Upper lobe of right lung (tissue), 1 donor: ENCODE measurements around the gene TNFRSF13B. TPM values are rescaled to one million over a fixed set of nuclear protein-coding genes. Genes with fewer than 3 reads are reported as not detected.

Experiments
- ATAC-seq: fragments of 200-7000 bp; cut with Tn5 transposase; one replicate; pipeline ENCODE4 v1.9.1; 2020; ENCODE audit warnings: mild to moderate bottlenecking, moderate library complexity
- DNase-seq: peaks from one replicate; pipeline ENCODE4 v3.0.0-alpha.2; 2020
- H3K27ac ChIP-seq: fragments of 200-600 bp; one replicate; pipeline ENCODE4 v1.8.0; 2022
- H3K27me3 ChIP-seq: fragments of 200-600 bp; one replicate; pipeline ENCODE4 v1.8.0; 2022; ENCODE audit warnings: mild to moderate bottlenecking
- H3K36me3 ChIP-seq: fragments of 200-600 bp; one replicate; pipeline ENCODE4 v1.8.0; 2022
- H3K4me1 ChIP-seq: fragments of 200-600 bp; one replicate; pipeline ENCODE4 v1.8.0; 2022
- H3K4me3 ChIP-seq: fragments of 200-600 bp; one replicate; pipeline ENCODE4 v1.8.0; 2022; ENCODE audit warnings: mild to moderate bottlenecking
- H3K9me3 ChIP-seq: fragments of 200-600 bp; one replicate; pipeline ENCODE4 v1.8.0; 2022
- intact Hi-C: fragments of 100-400 bp; cut with DNase I; formaldehyde crosslinking; loops from one replicate; pipeline ENCODE4 v1.11.0; 2022
- total RNA-seq: library from RNA; stranded (reverse); fragmentation: NEBNext Ultra II Directional; extraction: Animal tissue kit (Norgen Biotek cat#: 25700); gene quantifications from one replicate; pipeline ENCODE4 v1.2.1, GENCODE V29; 2021
- TF ChIP-seq, protein P1 (sequence below): fragments of 200-600 bp; IDR thresholded peaks from one replicate; pipeline ENCODE4 v1.8.0; 2022; ENCODE audit warnings: antibody characterized with exemption
- donor health status: DM: no; HTN: yes; CAD: no; lungs with severe emphysema.

Gene TNFRSF13B
- total RNA-seq, 1 donor from 2014 or later = not detected

DNA sequence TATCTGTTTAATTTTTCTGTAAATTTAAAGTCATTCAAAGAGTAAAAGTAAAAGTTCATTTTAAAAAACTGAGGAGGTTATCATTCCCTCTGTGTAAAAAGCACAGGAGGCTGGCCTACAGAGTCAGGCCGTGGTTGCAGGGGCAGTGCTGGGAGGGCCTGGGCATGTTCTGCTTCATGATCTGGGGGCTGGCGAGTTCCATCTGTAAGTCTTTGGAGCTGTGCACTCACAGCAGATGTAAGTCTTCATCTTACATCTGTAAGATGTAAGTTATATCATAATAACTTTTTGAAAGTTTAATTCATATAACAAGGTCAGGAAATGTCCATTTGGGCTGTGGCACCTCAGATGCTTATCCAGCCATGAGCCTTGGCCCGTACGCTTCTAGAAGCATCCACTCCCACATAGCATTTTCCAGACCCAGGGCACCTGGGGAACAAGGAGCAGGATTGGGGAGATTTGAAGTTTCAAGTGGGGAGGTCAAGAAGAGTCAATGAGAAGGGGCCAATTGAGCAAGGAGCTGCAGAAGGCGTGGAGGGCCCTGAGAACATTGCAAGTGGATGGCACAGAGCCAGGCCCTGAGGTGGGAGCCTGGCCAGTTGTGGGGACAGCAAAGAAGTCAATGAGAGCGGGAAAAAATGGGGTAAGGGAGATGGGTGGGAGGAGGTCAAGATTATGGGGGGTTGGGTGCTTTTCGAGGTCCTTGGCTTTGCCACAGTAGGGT is 54.1 kb downstream of the TNFRSF13B start:
- no peak overlapping the region for H3K27ac ChIP-seq
- intact Hi-C loops = no loop called here
- H3K36me3 ChIP-seq = no peaks in the 10 kb centered on the region
- H3K4me1 ChIP-seq = no peaks in the 10 kb centered on the region
- ATAC-seq (peak; percentile 65), DNase-seq (peak; percentile 82)
- no peaks in the 10 kb centered on the region for H3K9me3 ChIP-seq
- TF ChIP-seq, protein P1, sequence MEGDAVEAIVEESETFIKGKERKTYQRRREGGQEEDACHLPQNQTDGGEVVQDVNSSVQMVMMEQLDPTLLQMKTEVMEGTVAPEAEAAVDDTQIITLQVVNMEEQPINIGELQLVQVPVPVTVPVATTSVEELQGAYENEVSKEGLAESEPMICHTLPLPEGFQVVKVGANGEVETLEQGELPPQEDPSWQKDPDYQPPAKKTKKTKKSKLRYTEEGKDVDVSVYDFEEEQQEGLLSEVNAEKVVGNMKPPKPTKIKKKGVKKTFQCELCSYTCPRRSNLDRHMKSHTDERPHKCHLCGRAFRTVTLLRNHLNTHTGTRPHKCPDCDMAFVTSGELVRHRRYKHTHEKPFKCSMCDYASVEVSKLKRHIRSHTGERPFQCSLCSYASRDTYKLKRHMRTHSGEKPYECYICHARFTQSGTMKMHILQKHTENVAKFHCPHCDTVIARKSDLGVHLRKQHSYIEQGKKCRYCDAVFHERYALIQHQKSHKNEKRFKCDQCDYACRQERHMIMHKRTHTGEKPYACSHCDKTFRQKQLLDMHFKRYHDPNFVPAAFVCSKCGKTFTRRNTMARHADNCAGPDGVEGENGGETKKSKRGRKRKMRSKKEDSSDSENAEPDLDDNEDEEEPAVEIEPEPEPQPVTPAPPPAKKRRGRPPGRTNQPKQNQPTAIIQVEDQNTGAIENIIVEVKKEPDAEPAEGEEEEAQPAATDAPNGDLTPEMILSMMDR = no peak
- H3K4me3 ChIP-seq = no peak overlapping the region
- H3K27me3 ChIP-seq = no peaks in the 10 kb centered on the region

DNA sequence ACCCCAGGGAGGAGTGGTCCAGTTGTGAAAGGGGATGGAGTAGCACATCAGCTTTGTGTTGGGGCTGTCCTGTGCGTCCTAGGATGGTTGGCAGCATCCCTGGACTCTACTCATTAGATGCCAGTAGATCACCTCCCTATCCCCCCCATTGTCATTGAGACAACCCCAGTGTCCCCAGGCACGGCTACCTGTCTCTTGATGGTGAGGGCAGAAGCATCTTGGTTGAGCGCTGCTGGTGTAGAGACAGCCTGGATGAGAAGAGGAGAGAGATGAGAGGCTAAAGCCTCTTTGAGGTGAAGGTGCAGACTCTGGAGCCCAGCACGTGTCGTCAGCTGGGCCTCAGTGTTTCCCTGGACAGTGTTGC is 55.4 kb downstream of the TNFRSF13B start:
- Histone ChIP-seq H3K4me1 (no peaks in the 10 kb centered on the region), H3K27me3 (no peaks in the 10 kb centered on the region), H3K4me3 (no peak overlapping the region), H3K36me3 (no peaks in the 10 kb centered on the region), H3K9me3 (no peaks in the 10 kb centered on the region), H3K27ac (no peak overlapping the region)
- peak; percentile 45 for DNase-seq
- intact Hi-C loops = no loop called here
- TF ChIP-seq, protein P1 = no peak
- no peak for ATAC-seq

DNA sequence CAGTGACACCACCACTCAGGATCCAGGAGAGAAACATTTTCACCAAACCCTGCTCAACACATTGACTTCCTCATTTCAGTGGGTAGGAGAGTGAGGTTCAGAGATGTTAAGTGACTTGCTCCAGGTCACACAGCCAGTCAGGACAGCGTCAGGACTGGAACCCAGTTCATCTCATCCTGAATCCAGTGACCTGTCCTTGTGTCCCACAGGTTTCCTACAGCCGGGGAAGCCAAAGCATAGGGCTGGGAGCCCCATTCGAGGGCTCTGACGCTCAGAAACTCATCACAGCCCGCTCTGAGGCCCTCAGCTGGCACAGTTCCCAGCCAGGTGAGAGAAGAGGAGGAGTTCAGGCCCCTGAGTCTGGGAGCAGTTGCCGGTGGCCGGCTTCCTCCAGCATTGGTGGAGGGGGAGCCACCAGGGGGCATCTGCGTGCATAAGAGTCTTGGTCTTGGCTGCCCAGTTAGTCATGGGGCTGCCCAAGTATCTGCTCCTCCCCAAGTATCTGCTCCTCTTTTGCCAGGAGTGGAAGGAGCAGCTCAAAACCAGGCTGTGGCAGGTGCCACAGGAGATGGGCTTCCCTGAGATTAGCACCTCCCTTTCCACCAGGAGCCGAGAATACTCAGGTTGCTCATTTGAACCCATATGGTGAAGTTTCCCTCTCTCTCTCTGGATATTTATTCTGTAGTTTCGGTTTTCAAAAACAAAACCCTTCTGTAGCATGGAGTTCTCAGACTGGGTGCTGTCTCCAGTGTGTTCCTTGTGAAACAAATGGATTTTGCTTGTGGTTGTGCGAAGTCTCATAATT is 56.0 kb downstream of the TNFRSF13B start:
- Histone ChIP-seq H3K4me1 (no peaks in the 10 kb centered on the region), H3K4me3 (no peak overlapping the region), H3K36me3 (no peaks in the 10 kb centered on the region), H3K27ac (no peak overlapping the region), H3K9me3 (no peaks in the 10 kb centered on the region), H3K27me3 (no peaks in the 10 kb centered on the region)
- intact Hi-C loops = no loop called here
- DNase-seq (peak; percentile 77), ATAC-seq (peak; percentile 75)
- TF ChIP-seq, protein P1 = peak; percentile 39

DNA sequence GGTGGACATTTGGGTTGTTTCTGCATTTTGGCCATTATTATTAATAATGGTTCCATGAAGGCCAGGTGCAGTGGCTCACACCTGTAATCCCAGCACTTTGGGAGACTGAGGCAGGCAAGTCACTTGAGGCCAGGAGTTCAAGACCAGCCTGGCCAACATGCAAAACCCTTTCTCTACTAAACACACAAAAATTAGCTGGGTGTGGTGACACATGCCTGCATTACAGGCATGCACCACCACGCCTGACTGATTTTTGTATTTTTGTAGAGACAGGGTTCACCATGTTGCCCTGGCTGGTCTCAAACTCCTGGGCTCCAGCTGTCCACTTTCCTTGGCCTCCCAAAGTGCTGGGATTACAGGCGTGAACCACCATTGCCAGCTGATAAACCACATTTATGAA is 58.5 kb downstream of the TNFRSF13B start:
- no peak overlapping the region for H3K27ac ChIP-seq
- intact Hi-C loops = no loop called here
- TF ChIP-seq, protein P1 = no peak
- DNase-seq (no peak), ATAC-seq (no peak)
- no peaks in the 10 kb centered on the region for H3K9me3 ChIP-seq
- H3K4me3 ChIP-seq = no peak overlapping the region
- no peaks in the 10 kb centered on the region for H3K4me1 ChIP-seq
- H3K27me3 ChIP-seq = peaks cover 4% of the 10 kb centered on the region
- no peaks in the 10 kb centered on the region for H3K36me3 ChIP-seq

DNA sequence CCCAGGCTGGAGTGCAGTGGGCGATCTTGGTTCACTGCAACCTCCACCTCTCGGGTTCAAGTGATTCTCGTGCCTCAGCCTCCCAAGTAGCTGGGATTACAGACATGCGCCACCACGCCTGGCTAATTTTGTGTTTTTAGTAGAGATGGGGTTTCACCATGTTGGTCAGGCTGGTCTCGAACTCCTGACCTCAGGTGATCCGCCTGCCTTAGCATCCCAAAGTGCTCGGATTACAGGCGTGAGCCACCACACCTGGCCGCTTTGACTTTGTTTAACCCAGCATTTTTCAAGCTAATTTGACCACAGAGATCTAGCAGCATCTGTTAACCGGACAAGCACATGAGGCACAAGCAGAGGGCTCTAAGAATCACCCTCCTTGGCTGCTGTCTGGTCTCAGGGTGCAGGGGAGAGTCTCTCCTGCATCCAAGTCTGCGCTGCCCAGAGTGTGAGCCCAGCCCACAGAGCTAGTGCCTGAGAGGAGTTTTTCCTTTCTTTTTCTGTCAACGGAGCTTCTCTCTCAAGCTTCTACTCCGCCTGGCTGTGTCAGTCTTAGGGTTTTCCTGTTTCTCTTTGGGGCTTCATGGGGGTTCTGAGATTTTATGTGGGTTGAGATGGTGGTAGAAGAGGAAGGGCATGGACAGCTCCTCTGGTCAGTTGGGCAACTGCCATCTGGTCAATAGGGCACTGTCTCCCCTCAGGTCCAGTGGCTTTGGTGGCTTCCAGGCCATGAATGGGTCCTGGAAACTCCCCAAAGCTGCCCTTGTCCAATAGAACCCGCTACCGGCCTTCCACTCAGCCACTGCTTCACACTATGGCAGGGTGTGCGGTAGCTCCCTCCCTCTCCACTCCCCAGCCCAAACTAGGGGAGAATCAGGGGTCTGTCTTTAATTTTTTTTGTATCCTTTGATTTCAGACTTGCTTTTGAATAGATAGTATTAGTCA is 59.6 kb downstream of the TNFRSF13B start:
- H3K27ac ChIP-seq = no peak overlapping the region

More for the DNA sequence above, 59.6 kb downstream of the TNFRSF13B start:
- Histone ChIP-seq H3K4me3 (no peak overlapping the region), H3K9me3 (no peaks in the 10 kb centered on the region), H3K36me3 (no peaks in the 10 kb centered on the region), H3K27me3 (peaks cover 4% of the 10 kb centered on the region), H3K4me1 (no peaks in the 10 kb centered on the region)
- ATAC-seq = no peak
- DNase-seq = no peak
- intact Hi-C loops = no loop called here
- TF ChIP-seq, protein P1 = no peak
